GM12878 (cell line): ENCODE results near the gene SNX32. TPM values are rescaled to one million over a fixed set of nuclear protein-coding genes. Genes with fewer than 3 reads are reported as not detected.

ENCODE experiments used
- ASH2L ChIP-seq: fragments of 300-600, 200-600 bp; sonication (generic); IDR thresholded peaks from 2 replicates; pipeline ENCODE4 v1.6.1; 2017; ENCODE audit warnings: low read depth, mild to moderate bottlenecking, borderline replicate concordance
- BCL11A ChIP-seq: IDR thresholded peaks from 2 replicates; pipeline ENCODE4 v1.6.1; 2011; ENCODE audit warnings: low read depth, low read length
- CHD1 ChIP-seq: IDR thresholded peaks from 2 replicates; pipeline ENCODE4 v1.6.1; 2012; ENCODE audit warnings: low read depth, low read length, improper control_type of control experiment
- CHD4 ChIP-seq: fragments of 200-600 bp; sonication (generic); IDR thresholded peaks from 2 replicates; pipeline ENCODE4 v1.6.1; 2016; ENCODE audit warnings: mild to moderate bottlenecking
- EP300 ChIP-seq, 2 experiments: fragments of 150-350 bp in 1 of 2; IDR thresholded peaks; 2 replicates each; pipeline ENCODE4 v1.6.1; 2011 to 2012; ENCODE audit warnings: low read depth in 2 of 2, low read length in 2 of 2, borderline replicate concordance in 1 of 2, improper control_type of control experiment in 1 of 2, inconsistent platforms in 1 of 2; ENCODE audit not compliant: control insufficient read depth in 1 of 2
- EZH2 ChIP-seq: IDR thresholded peaks from 2 replicates; pipeline ENCODE4 v1.6.1; 2012; ENCODE audit warnings: low read depth, mild to moderate bottlenecking, control low read depth, inconsistent platforms, low read length, borderline replicate concordance; ENCODE audit not compliant: control insufficient read depth
- FOS ChIP-seq: IDR thresholded peaks from 3 replicates; pipeline ENCODE4 v1.6.1; 2011; ENCODE audit warnings: borderline replicate concordance; ENCODE audit not compliant: insufficient read length; ENCODE audit errors: extremely low read depth
- GATAD2B ChIP-seq: fragments of 450-650 bp; conservative IDR thresholded peaks from 2 replicates; pipeline ENCODE4 v1.6.1; 2017; ENCODE audit warnings: low read depth, mild to moderate bottlenecking, moderate library complexity
- HDAC2 ChIP-seq: fragments of 200-600 bp; sonication (generic); IDR thresholded peaks from 2 replicates; pipeline ENCODE4 v1.6.1; 2017
- HSF1 ChIP-seq: fragments of 150-350 bp; IDR thresholded peaks from 2 replicates; pipeline ENCODE4 v1.6.1; 2014; ENCODE audit warnings: mild to moderate bottlenecking, low read depth, low read length
- JUND ChIP-seq: IDR thresholded peaks from 2 replicates; pipeline ENCODE4 v1.6.1; 2012; ENCODE audit warnings: low read depth, mild to moderate bottlenecking, low read length, improper control_type of control experiment, moderate library complexity
- KAT2A ChIP-seq: conservative IDR thresholded peaks from 2 replicates; pipeline ENCODE4 v1.6.1; 2011; ENCODE audit warnings: low read depth, low read length; ENCODE audit not compliant: control insufficient read depth
- KLF5 ChIP-seq: fragments of 450-650 bp; IDR thresholded peaks from 2 replicates; pipeline ENCODE4 v1.6.1; 2014; ENCODE audit warnings: mild to moderate bottlenecking; ENCODE audit not compliant: partially characterized antibody
- NRF1 ChIP-seq: conservative IDR thresholded peaks from 2 replicates; pipeline ENCODE4 v1.6.1; 2011; ENCODE audit warnings: mild to moderate bottlenecking, low read depth, low read length, improper control_type of control experiment
- POLR2A ChIP-seq: IDR thresholded peaks from 2 replicates; pipeline ENCODE4 v1.6.1; 2011; ENCODE audit warnings: low read depth, mild to moderate bottlenecking, low read length
- PRDM15 ChIP-seq: fragments of 450-650 bp; formaldehyde crosslinking; IDR thresholded peaks from 2 replicates; pipeline ENCODE4 v1.4.0; 2020; ENCODE audit warnings: mild to moderate bottlenecking, moderate library complexity
- RCOR1 ChIP-seq: conservative IDR thresholded peaks from 2 replicates; pipeline ENCODE4 v1.6.1; 2012; ENCODE audit warnings: low read depth, low read length, improper control_type of control experiment
- STAT3 ChIP-seq: IDR thresholded peaks from 2 replicates; pipeline ENCODE4 v1.6.1; 2011; ENCODE audit warnings: low read depth, low read length, improper control_type of control experiment
- TARDBP ChIP-seq: IDR thresholded peaks from 2 replicates; pipeline ENCODE4 v1.6.1; 2016; ENCODE audit warnings: borderline replicate concordance
- TCF12 ChIP-seq: IDR thresholded peaks from 2 replicates; pipeline ENCODE4 v1.6.1; 2011; ENCODE audit warnings: low read depth, mild to moderate bottlenecking, low read length
- TCF3 ChIP-seq: IDR thresholded peaks from 2 replicates; pipeline ENCODE4 v1.6.1; 2012; ENCODE audit warnings: low read depth, mild to moderate bottlenecking, low read length, borderline replicate concordance; ENCODE audit not compliant: insufficient read depth
- YY1 ChIP-seq: IDR thresholded peaks from 2 replicates; pipeline ENCODE4 v1.6.1; 2011; ENCODE audit warnings: low read depth, mild to moderate bottlenecking, low read length
- ZSCAN29 ChIP-seq: fragments of 450-650 bp; IDR thresholded peaks from 2 replicates; pipeline ENCODE4 v1.6.1; 2017; ENCODE audit warnings: mild to moderate bottlenecking, moderate library complexity
- polyA plus RNA-seq, 11 experiments: library from polyadenylated mRNA; depleted of rRNA in 4 of 11; unstranded in 6 of 11; stranded (reverse) in 5 of 11; fragments of >200 nt; fragmentation: Nextera tagmentation in 4 of 11; fragmentation: Illumina TruSeq in 1 of 11; extraction: Ambion mirVana in 4 of 11; extraction: Trizol in 1 of 11; gene quantifications; 1 replicate in 1 of 11; 2 replicates in 10 of 11; pipeline versions ENCODE4 v1.2.1 to v1.2.3, GENCODE V29; 2011 to 2016; ENCODE audit warnings: inconsistent platforms in 2 of 11, missing spikeins in 2 of 11, low read depth in 1 of 11
- total RNA-seq, 4 experiments: library from RNA; depleted of rRNA in 3 of 4; stranded (reverse); fragments of >200 nt in 3 of 4; fragmentation: Illumina TruSeq in 1 of 4; extraction: Trizol in 1 of 4; gene quantifications; 2 replicates each; pipeline versions ENCODE4 v1.2.1 to v1.2.3, GENCODE V29; 2013 to 2021

SNX32 gene
- total and polyA plus RNA-seq, 10 of the 15 experiments (the other 5 are each of a cell fraction or from before 2014, with no cell fraction given), result 0.04 to 1.5 (median 0.11) TPM; not detected in 1

- no peak for TF ChIP-seq RCOR1
- TF ChIP-seq POLR2A, result peak; percentile 99
- no peak for TF ChIP-seq HDAC2
- TF ChIP-seq PRDM15, result peak; percentile 33; the same call in 1 of the 2 replicates
- TF ChIP-seq KLF5, result peak; percentile 92
- TF ChIP-seq ZSCAN29, result peak; percentile 32; the same call in 1 of the 2 replicates
- no peak for TF ChIP-seq TARDBP
- TF ChIP-seq FOS, result no peak
- TF ChIP-seq YY1, result peak; percentile 67; the same call in 1 of the 2 replicates
- TF ChIP-seq EP300 (IDR thresholded peaks at IDR 0.05; ENCODE audit: borderline replicate concordance in 1 of 2, control insufficient read depth in 1 of 2, low read depth in 2 of 2, low read length in 2 of 2), result no peak
- peak; percentile 81; the same call in 1 of the 2 replicates for TF ChIP-seq TCF3
- TF ChIP-seq HSF1, result no peak
- no peak for TF ChIP-seq TCF12
- no peak for TF ChIP-seq NRF1
- TF ChIP-seq JUND, result no peak
- TF ChIP-seq KAT2A, result no peak
- no peak for TF ChIP-seq CHD1
- TF ChIP-seq GATAD2B, result peak; percentile 79; the same call in 1 of the 2 replicates
- TF ChIP-seq BCL11A, result no peak
- no peak for TF ChIP-seq STAT3
- TF ChIP-seq CHD4, result no peak
- 0 out of 2 replicates have a peak, but pooled peaks have one; percentile 46 for TF ChIP-seq ASH2L
- TF ChIP-seq EZH2, result no peak
Observed at GRCh38 chr11:65890324-65891218, 56.8 kb downstream of the SNX32 start, which contains the start of gene CCDC85B (continued).
